Right lobe of liver (tissue), 6 donors: ENCODE results near the gene FHOD1. TPM values are rescaled to one million over a fixed set of nuclear protein-coding genes. Genes with fewer than 3 reads are reported as not detected.

Source experiments
- ATAC-seq, 4 donors: fragments of 200-7000 bp; cut with Tn5 transposase; one replicate each; pipeline ENCODE4 v1.9.1; 2020; ENCODE audit warnings: mild to moderate bottlenecking in 4 of 4, moderate library complexity in 4 of 4
- DNase-seq, 3 donors: peaks; one replicate each; pipeline ENCODE4 v3.0.0-alpha.2; 2020
- H3K27ac ChIP-seq, 3 donors: fragments of 200-600 bp; one replicate each; pipeline ENCODE4 v1.8.0; 2022
- H3K27me3 ChIP-seq, 2 donors: fragments of 200-600 bp; one replicate each; pipeline ENCODE4 v1.8.0; 2022
- H3K36me3 ChIP-seq, 4 donors: fragments of 200-600 bp; sonication (generic) in 1 of 4; one replicate each; pipeline versions ENCODE4 v1.5.1 to v1.8.0; 2017 to 2022; ENCODE audit warnings: control low read depth in 1 of 4
- H3K4me1 ChIP-seq, 4 donors: fragments of 200-600 bp; sonication (generic) in 1 of 4; one replicate each; pipeline versions ENCODE4 v1.5.1 to v1.8.0; 2017 to 2022; ENCODE audit warnings: control low read depth in 1 of 4
- H3K4me3 ChIP-seq, 3 donors: fragments of 200-600 bp; one replicate each; pipeline ENCODE4 v1.8.0; 2022
- H3K9me3 ChIP-seq, 4 donors: fragments of 200-600 bp; sonication (generic) in 1 of 4; one replicate each; pipeline versions ENCODE4 v1.5.1 to v1.8.0; 2017 to 2022; ENCODE audit warnings: control low read depth in 1 of 4
- POLR2A ChIP-seq: fragments of 450-650 bp; IDR thresholded peaks from one replicate; pipeline ENCODE4 v1.6.1; 2017; ENCODE audit warnings: antibody characterized with exemption, mild to moderate bottlenecking
- WGBS: methylation state at CpG from one replicate; pipeline ENCODE4 v1.1.6; 2018; ENCODE audit warnings: low coverage, low lambda C conversion rate; ENCODE audit not compliant: insufficient coverage; ENCODE audit errors: missing lambda C conversion rate; 5-methylcytosine and 5-hydroxymethylcytosine counted together
- intact Hi-C, 2 donors: fragments of 100-400 bp; cut with DNase I; formaldehyde crosslinking; loops; one replicate each; pipeline versions ENCODE4 v1.11.2 to v1.14.1; 2022
- total RNA-seq, 6 experiments: library from RNA; depleted of rRNA in 2 of 6; stranded (reverse); fragments of >200 nt in 2 of 6; fragmentation: NEBNext Ultra II Directional in 3 of 6; extraction: Animal tissue kit (Norgen Biotek cat#: 25700) in 3 of 6; gene quantifications; one replicate each; pipeline versions ENCODE4 v1.1.0 to v1.2.4, GENCODE V29; 2016 to 2023
- TF ChIP-seq, protein P1 (sequence below), 4 donors: fragments of 200-600 bp in 3 of 4; fragments of 450-650 bp in 1 of 4; IDR thresholded peaks; one replicate each; pipeline versions ENCODE4 v1.5.1 to v1.8.0; 2016 to 2022; ENCODE audit warnings: antibody characterized with exemption in 4 of 4, mild to moderate bottlenecking in 2 of 4
- donor health status: DM: no; HTN: yes; CAD: no.
- donor health status: DM: no; HTN: no; CAD: no.
- donor health status: DM: no; HTN: no; CAD: no.
- donor health status: DM: no; HTN: yes; CAD: no.
- donor health status: DM: no; HTN: yes; CAD: no.

The FHOD1 gene
- total RNA-seq, 6 experiments from 2014 or later, result 2.3 to 9.6 (median 3.5) TPM

GRCh38 chr16:67210069-67210937 lies 37.0 kb downstream of the FHOD1 start:
- intact Hi-C loops, result no loop called here
- TF ChIP-seq POLR2A, result no peak
- TF ChIP-seq, protein P1, sequence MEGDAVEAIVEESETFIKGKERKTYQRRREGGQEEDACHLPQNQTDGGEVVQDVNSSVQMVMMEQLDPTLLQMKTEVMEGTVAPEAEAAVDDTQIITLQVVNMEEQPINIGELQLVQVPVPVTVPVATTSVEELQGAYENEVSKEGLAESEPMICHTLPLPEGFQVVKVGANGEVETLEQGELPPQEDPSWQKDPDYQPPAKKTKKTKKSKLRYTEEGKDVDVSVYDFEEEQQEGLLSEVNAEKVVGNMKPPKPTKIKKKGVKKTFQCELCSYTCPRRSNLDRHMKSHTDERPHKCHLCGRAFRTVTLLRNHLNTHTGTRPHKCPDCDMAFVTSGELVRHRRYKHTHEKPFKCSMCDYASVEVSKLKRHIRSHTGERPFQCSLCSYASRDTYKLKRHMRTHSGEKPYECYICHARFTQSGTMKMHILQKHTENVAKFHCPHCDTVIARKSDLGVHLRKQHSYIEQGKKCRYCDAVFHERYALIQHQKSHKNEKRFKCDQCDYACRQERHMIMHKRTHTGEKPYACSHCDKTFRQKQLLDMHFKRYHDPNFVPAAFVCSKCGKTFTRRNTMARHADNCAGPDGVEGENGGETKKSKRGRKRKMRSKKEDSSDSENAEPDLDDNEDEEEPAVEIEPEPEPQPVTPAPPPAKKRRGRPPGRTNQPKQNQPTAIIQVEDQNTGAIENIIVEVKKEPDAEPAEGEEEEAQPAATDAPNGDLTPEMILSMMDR (IDR thresholded peaks at IDR 0.05), result peak in 1 of 4 donors; percentile 11
- ATAC-seq (peak; percentile 75 to 95 (median 84)), DNase-seq (peak; percentile 67 to 92 (median 91))
- no peak overlapping the region for H3K27ac ChIP-seq
- no peaks in the 10 kb centered on the region for H3K36me3 ChIP-seq
- no peaks in the 10 kb centered on the region for H3K27me3 ChIP-seq
- H3K4me1 ChIP-seq, result peaks cover 0 to 28% (median 5%) of the 10 kb centered on the region in 4 donors
- H3K9me3 ChIP-seq, result no peaks in the 10 kb centered on the region
- 67% methylated on average over 3 of the region's 25 CpGs for WGBS
- no peak overlapping the region for H3K4me3 ChIP-seq

DNA sequence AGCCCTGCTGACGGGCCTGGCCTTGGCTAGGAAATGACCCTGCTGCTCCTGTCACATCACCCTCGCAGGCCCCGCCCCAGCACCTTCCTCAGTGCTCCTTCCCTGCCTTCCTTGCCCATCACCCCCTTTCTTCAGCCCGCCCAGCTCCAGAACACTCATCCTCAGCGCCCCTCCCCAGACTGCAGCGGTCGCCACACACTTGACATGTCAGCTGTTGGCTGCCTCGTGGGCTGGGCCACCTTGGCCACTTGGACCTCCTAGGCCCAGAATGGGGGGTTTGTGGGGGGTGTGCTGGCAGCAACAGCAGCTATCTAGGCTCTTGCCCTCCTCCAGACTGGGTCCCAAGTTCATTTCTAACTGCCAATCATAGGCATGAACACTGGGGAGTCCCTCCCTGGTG lies 37.7 kb downstream of the FHOD1 start:
- intact Hi-C loops, result no loop called here
- TF ChIP-seq, protein P1 (IDR thresholded peaks at IDR 0.05), result no peak
- no peak for TF ChIP-seq POLR2A
- Histone ChIP-seq H3K27me3 (no peaks in the 10 kb centered on the region), H3K4me3 (no peak overlapping the region), H3K27ac (no peak overlapping the region), H3K9me3 (no peaks in the 10 kb centered on the region), H3K4me1 (peaks cover 0 to 28% (median 5%) of the 10 kb centered on the region in 4 donors), H3K36me3 (no peaks in the 10 kb centered on the region)
- DNase-seq (no peak), ATAC-seq (no peak)
- 87% methylated on average over 4 of the region's 8 CpGs for WGBS

- TF ChIP-seq POLR2A, result no peak
- TF ChIP-seq, protein P1 (IDR thresholded peaks at IDR 0.05), result no peak
Observed at GRCh38 chr16:67208154-67208896, 39.0 kb downstream of the FHOD1 start.

DNA sequence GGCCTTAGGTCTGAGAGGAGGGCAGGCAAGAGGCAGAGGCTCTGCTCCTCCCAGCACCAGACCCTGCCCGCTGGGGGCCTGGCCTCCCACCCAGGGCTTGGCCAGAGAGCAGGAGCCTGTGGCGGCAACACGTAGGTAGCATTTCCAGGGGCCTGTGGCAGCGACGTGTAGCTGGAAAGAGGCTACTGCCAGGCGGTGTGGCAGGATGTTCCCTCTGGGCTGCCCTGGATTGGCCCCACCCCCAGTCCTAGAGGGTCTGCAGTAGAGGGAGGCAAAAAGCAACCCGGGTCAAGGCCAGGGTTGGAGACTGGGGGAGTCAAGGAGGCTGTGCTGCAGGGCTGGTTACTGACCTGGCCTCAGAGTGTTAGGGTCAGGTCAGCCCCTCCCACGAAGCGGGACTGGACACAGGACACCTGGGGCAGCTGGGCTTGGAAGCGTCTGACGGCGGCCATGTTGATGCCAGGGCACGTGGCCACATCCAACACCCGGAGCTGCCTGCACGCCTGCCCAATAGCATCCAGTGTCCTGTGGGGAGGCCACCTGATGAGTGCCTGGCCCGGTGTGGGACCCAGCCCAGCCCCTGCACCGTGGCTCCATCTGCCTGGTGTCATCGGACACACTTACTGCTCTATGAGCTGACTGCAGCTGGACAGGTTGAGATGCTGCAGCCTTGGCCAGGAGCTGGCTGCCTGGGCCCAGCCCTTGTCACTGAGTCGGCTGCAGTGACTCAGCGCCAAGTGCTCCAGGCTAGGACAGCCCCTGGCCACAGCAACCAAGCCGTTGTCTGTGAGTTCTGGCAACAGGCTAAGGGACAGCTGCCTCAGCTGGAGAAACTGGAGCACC lies 39.8 kb downstream of the FHOD1 start:
- Histone ChIP-seq H3K27me3 (no peaks in the 10 kb centered on the region), H3K27ac (no peak overlapping the region), H3K9me3 (no peaks in the 10 kb centered on the region), H3K4me3 (no peak overlapping the region), H3K36me3 (peaks cover 0 to 3% (median 0%) of the 10 kb centered on the region in 4 donors), H3K4me1 (peaks cover 0 to 14% (median 0%) of the 10 kb centered on the region in 4 donors)
- no peak for ATAC-seq
- TF ChIP-seq, protein P1 (IDR thresholded peaks at IDR 0.05), result no peak
- no peak for TF ChIP-seq POLR2A
- WGBS, result 80% methylated on average over 1 of the region's 21 CpGs
- DNase-seq, result no peak
- intact Hi-C loops, result no loop called here

More at GRCh38 chr16:67208154-67208896, 39.0 kb downstream of the FHOD1 start:
- H3K27ac ChIP-seq, result no peak overlapping the region
- no peaks in the 10 kb centered on the region for H3K9me3 ChIP-seq
- WGBS, result no CpG with 5 or more reads among the region's 11 CpGs
- DNase-seq (no peak), ATAC-seq (no peak)
- H3K36me3 ChIP-seq, result no peaks in the 10 kb centered on the region
- intact Hi-C loops, result no loop called here
- no peak overlapping the region for H3K4me3 ChIP-seq
- H3K4me1 ChIP-seq, result peaks cover 0 to 15% (median 0%) of the 10 kb centered on the region in 4 donors
- H3K27me3 ChIP-seq, result no peaks in the 10 kb centered on the region
